Pancreas (tissue), 10 donors: Measurements from ENCODE around the gene SEMA3D. TPM values are rescaled to one million over a fixed set of nuclear protein-coding genes. Genes with fewer than 3 reads are reported as not detected.

Experiments
- ATAC-seq, 4 donors: fragments of 200-7000 bp; cut with Tn5 transposase; one replicate each; pipeline versions ENCODE4 v1.8.0 to v1.9.1; 2020; ENCODE audit warnings: mild to moderate bottlenecking in 4 of 4, moderate library complexity in 4 of 4
- DNase-seq, 6 donors: peaks; one replicate each; pipeline ENCODE4 v3.0.0-alpha.2; 2020
- FAIRE-seq: peaks from 2 replicates; lab custom pipeline; 2012; peaks lifted over from hg19 to GRCh38; lab: Jason Lieb, UNC
- H3K27ac ChIP-seq, 4 donors: fragments of 200-600 bp; sonication (generic); 1 replicate in 3 of 4; 2 replicates in 1 of 4; pipeline versions ENCODE4 v1.5.0 to v1.8.0; 2020
- H3K27me3 ChIP-seq, 4 donors: fragments of 200-600 bp; one replicate each; pipeline ENCODE4 v1.8.0; 2021
- H3K36me3 ChIP-seq, 3 donors: fragments of 200-600 bp; sonication (generic) in 1 of 3; one replicate each; pipeline versions ENCODE4 v1.5.0 to v1.8.0; 2020 to 2021
- H3K4me1 ChIP-seq, 3 donors: fragments of 200-600 bp; one replicate each; pipeline ENCODE4 v1.8.0; 2021
- H3K4me3 ChIP-seq, 4 donors: fragments of 200-600 bp; sonication (generic) in 2 of 4; one replicate each; pipeline versions ENCODE4 v1.5.0 to v1.8.0; 2020 to 2021
- H3K9me3 ChIP-seq, 4 donors: fragments of 200-600 bp; one replicate each; pipeline ENCODE4 v1.8.0; 2021
- WGBS, 2 donors: extraction: QIAGEN DNeasy Blood & Tissue Kit; methylation state at CpG; one replicate each; pipeline ENCODE4 v1.1.7; 2013; 5-methylcytosine and 5-hydroxymethylcytosine counted together
- intact Hi-C, 3 donors: fragments of 100-400 bp; cut with DNase I; formaldehyde crosslinking; loops; one replicate each; pipeline versions ENCODE4 v1.11.1 to v1.14.2; 2022
- polyA plus RNA-seq, 2 donors: library from polyadenylated mRNA; stranded (reverse); fragments of 200-250 nt; gene quantifications; one replicate each; pipeline ENCODE4 v1.2.3, GENCODE V29; 2013
- total RNA-seq, 6 donors: library from RNA; stranded (reverse); fragmentation: NEBNext Ultra II Directional in 4 of 6; extraction: Animal tissue kit (Norgen Biotek cat#: 25700) in 4 of 6; gene quantifications; one replicate each; pipeline versions ENCODE4 v1.2.1 to v1.2.4, GENCODE V29; 2021 to 2023
- TF ChIP-seq, protein P1 (sequence below), 4 donors: fragments of 200-600 bp; sonication (generic) in 3 of 4; IDR thresholded peaks; one replicate each; pipeline versions ENCODE4 v1.5.0 to v1.8.0; 2021; ENCODE audit warnings: antibody characterized with exemption in 4 of 4
- donor health status: healthy with polysubstance abuse.
- donor health status: DM: no; HTN: no; CAD: no; lungs with moderate emphysema.
- donor health status: DM: no; HTN: no; CAD: no.
- donor health status: control.
- donor health status: control.
- donor health status: Bipolar disorder and iron deficiency.
- donor health status: DM: yes; HTN: yes; CAD: no.
- donor health status: DM: no; HTN: no; CAD: no.
- donor health status: DM: no; HTN: no; CAD: no.
- donor health status: DM: yes; HTN: yes; CAD: no.

SEMA3D gene
- total and polyA plus RNA-seq, 8 donors: 0.14 to 0.28 (median 0.19) TPM

DNA sequence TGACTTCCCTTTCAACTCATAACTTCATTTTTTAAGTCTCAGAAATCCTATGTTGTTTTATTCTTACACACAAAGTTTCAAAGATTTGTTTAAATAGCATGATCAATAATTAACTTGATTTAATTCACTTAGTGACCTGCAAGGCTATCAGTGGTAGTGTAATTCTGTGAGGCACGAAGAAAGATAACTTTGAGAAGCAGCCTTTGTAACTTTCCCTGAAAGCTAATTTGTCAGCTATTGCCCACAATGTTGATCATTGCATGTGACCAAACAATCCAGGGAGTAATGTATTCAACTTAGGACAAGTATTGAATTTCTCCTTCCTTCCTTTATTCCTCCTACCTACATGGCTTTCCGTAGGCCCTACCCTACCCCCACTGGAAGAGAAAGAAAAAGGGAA is 111.0 kb downstream of the SEMA3D start:
- TF ChIP-seq, protein P1, sequence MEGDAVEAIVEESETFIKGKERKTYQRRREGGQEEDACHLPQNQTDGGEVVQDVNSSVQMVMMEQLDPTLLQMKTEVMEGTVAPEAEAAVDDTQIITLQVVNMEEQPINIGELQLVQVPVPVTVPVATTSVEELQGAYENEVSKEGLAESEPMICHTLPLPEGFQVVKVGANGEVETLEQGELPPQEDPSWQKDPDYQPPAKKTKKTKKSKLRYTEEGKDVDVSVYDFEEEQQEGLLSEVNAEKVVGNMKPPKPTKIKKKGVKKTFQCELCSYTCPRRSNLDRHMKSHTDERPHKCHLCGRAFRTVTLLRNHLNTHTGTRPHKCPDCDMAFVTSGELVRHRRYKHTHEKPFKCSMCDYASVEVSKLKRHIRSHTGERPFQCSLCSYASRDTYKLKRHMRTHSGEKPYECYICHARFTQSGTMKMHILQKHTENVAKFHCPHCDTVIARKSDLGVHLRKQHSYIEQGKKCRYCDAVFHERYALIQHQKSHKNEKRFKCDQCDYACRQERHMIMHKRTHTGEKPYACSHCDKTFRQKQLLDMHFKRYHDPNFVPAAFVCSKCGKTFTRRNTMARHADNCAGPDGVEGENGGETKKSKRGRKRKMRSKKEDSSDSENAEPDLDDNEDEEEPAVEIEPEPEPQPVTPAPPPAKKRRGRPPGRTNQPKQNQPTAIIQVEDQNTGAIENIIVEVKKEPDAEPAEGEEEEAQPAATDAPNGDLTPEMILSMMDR (IDR thresholded peaks at IDR 0.05): no peak
- Histone ChIP-seq H3K27me3 (peaks cover 0 to 6% (median 0%) of the 10 kb centered on the region in 4 donors), H3K4me1 (peaks cover 0 to 3% (median 0%) of the 10 kb centered on the region in 3 donors), H3K9me3 (no peaks in the 10 kb centered on the region), H3K4me3 (no peak overlapping the region), H3K27ac (no peak overlapping the region), H3K36me3 (no peaks in the 10 kb centered on the region)
- intact Hi-C loops: no loop called here
- no peak for FAIRE-seq
- 25 to 39% methylated on average over 2 of the region's 2 CpGs for WGBS, 2 donors
- peak in 2 of 4 donors; percentile 23 to 36 for ATAC-seq
- no peak for DNase-seq

DNA sequence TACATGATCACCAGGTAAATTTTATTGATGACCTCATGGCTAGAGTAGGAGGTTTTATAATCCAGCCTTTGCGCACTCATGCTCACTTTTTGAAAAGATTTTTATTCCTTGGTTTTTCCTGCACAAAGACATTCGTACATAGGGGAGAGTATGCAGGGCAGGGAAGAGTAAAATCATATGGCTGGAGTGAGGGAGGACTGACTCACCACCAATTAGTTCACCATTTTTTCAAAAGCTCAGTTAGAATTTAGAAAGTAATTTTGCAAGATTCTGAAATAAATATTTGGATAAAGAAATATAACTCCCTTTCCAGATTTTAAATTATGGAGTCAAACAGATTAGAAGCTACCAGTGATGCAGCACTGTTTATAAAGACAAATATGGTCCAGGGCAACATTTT is 111.9 kb downstream of the SEMA3D start:
- no peak overlapping the region for H3K4me3 ChIP-seq
- intact Hi-C loops: no loop called here
- WGBS, 2 donors: 89 to 92% methylated on average over 2 of the region's 2 CpGs
- ATAC-seq: no peak
- DNase-seq: no peak
- peaks cover 0 to 3% (median 0%) of the 10 kb centered on the region in 3 donors for H3K4me1 ChIP-seq
- no peaks in the 10 kb centered on the region for H3K36me3 ChIP-seq
- H3K27ac ChIP-seq: no peak overlapping the region
- TF ChIP-seq, protein P1 (IDR thresholded peaks at IDR 0.05): no peak
- peaks cover 0 to 6% (median 0%) of the 10 kb centered on the region in 4 donors for H3K27me3 ChIP-seq
- FAIRE-seq: no peak
- no peaks in the 10 kb centered on the region for H3K9me3 ChIP-seq

DNA sequence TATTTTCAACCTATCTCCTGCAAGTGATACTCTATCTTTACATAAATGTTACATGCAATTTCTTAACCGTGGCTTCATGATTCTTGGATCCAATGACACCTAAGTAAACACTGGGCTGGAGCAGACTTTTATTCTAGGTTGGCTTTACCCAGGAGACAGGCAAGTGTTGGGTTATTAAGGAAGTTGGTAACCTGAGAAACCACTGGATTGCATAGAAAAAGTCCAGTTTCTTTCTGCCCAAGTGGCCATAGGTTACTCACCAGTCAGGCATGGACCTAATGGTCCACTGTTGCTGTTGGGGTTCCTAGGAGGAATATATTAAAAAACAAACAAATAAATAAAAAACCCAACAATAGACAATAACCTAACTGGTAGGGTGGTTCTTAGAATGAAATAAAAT is 112.8 kb downstream of the SEMA3D start:
- Histone ChIP-seq H3K27ac (no peak overlapping the region), H3K4me3 (no peak overlapping the region), H3K9me3 (no peaks in the 10 kb centered on the region), H3K36me3 (no peaks in the 10 kb centered on the region), H3K27me3 (peaks cover 0 to 6% (median 0%) of the 10 kb centered on the region in 4 donors), H3K4me1 (peaks cover 0 to 3% (median 0%) of the 10 kb centered on the region in 3 donors)
- FAIRE-seq: no peak
- ATAC-seq: no peak
- no peak for DNase-seq
- intact Hi-C loops: no loop called here
- 32 to 38% methylated on average over 1 of the region's 1 CpG for WGBS, 2 donors
- TF ChIP-seq, protein P1 (IDR thresholded peaks at IDR 0.05): no peak

DNA sequence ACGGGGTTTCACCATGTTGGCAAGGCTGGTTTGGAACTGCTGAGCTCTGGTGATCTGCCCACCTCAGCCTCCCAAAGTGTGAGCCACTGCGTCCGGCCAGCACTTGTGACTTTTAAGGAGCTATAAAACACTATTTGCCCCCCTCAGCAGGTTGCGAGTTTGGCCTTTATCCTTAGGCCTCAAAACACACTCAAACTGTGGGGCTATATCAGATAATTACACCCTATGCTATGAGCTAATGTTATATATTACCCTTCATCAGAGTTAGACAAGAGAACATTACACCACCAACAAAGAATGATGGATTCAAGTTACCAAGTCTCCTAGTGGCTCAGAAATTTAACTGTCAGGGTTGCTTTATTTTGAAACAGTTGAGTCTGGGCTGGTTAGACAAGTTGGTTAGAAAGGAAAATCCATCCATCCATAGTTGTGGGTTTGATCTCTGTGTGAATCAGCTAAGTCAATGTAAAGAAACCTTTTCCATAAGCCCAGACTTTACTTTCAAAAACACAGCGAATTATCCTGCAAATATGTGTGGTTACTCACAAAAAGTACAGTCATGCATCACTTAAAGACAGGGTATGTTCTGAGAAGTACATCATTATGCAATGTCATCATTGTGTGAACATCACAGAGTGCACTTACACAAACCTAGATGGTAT is 115.8 kb downstream of the SEMA3D start:
- TF ChIP-seq, protein P1 (IDR thresholded peaks at IDR 0.05): no peak
- ATAC-seq: no peak
- Histone ChIP-seq H3K4me3 (no peak overlapping the region), H3K4me1 (peaks cover 0 to 3% (median 0%) of the 10 kb centered on the region in 3 donors), H3K36me3 (no peaks in the 10 kb centered on the region), H3K27me3 (no peaks in the 10 kb centered on the region), H3K27ac (no peak overlapping the region), H3K9me3 (no peaks in the 10 kb centered on the region)
- no peak for FAIRE-seq
- intact Hi-C loops: no loop called here
- 75 to 82% methylated on average over 5 of the region's 5 CpGs for WGBS, 2 donors
- no peak for DNase-seq

DNA sequence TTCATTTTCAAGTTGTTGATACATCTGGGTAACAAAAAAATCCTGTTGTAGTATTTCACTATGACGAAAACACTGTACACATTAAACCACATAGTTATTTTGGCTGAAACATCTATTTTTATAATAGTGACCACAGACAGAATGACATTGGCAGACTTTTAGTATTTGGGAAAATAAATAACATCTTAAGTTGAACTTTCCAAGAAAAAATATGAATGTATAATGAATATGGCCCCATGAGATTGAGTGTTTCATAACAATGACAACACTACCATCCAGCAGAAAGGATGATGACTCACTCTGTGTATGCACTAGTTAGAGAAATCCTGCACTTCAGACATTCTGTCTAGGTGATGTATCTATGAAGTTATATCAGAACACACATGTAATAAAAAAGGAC is 118.1 kb downstream of the SEMA3D start:
- Histone ChIP-seq H3K27ac (no peak overlapping the region), H3K36me3 (no peaks in the 10 kb centered on the region), H3K4me1 (no peaks in the 10 kb centered on the region), H3K9me3 (no peaks in the 10 kb centered on the region), H3K4me3 (no peak overlapping the region), H3K27me3 (no peaks in the 10 kb centered on the region)
- ATAC-seq (peak in 1 of 4 donors; percentile 43), FAIRE-seq (peak; percentile 23), DNase-seq (no peak)
- intact Hi-C loops: no loop called here
- 73 to 96% methylated on average over 1 of the region's 1 CpG for WGBS, 2 donors
- TF ChIP-seq, protein P1 (IDR thresholded peaks at IDR 0.05): no peak
